Lung (tissue), 12 donors: ENCODE measurements around the gene STAT5A. TPM values are rescaled to one million over a fixed set of nuclear protein-coding genes. Genes with fewer than 3 reads are reported as not detected.

ENCODE experiments used
- ATAC-seq: fragments of 200-7000 bp; cut with Tn5 transposase; one replicate; pipeline ENCODE4 v1.9.1; 2020; ENCODE audit warnings: moderate number of reproducible peaks; ENCODE audit not compliant: insufficient read depth, low FRiP score
- DNase-seq, 3 donors: peaks; one replicate each; pipeline ENCODE4 v3.0.0-alpha.2; 2013 to 2017
- H3K27ac ChIP-seq, 2 donors: one replicate each; pipeline ENCODE4 v1.5.1; 2013; ENCODE audit warnings: mild to moderate bottlenecking in 2 of 2, moderate library complexity in 2 of 2, control low read depth in 1 of 2, inconsistent platforms in 1 of 2, low read depth in 1 of 2, low read length in 1 of 2
- H3K27me3 ChIP-seq, 3 donors: one replicate each; pipeline ENCODE4 v1.5.1; 2013; ENCODE audit warnings: low read length in 2 of 3; ENCODE audit not compliant: control insufficient read depth in 3 of 3, insufficient read depth in 3 of 3
- H3K36me3 ChIP-seq, 4 donors: one replicate each; pipeline ENCODE4 v1.5.1; 2013; ENCODE audit warnings: low read length in 4 of 4, mild to moderate bottlenecking in 1 of 4, moderate library complexity in 1 of 4; ENCODE audit not compliant: control insufficient read depth in 4 of 4, insufficient read depth in 4 of 4
- H3K4me1 ChIP-seq, 5 donors: one replicate each; pipeline ENCODE4 v1.5.1; 2013; ENCODE audit warnings: low read length in 5 of 5, mild to moderate bottlenecking in 2 of 5, moderate library complexity in 1 of 5; ENCODE audit not compliant: control insufficient read depth in 5 of 5, insufficient read depth in 5 of 5
- H3K4me3 ChIP-seq: one replicate; pipeline ENCODE4 v1.5.1; 2013; ENCODE audit warnings: mild to moderate bottlenecking, control low read depth, moderate library complexity
- H3K9ac ChIP-seq, 2 donors: one replicate each; pipeline ENCODE4 v1.5.1; 2013; ENCODE audit warnings: low read length in 2 of 2, control low read depth in 1 of 2; ENCODE audit not compliant: insufficient read depth in 1 of 2
- H3K9me3 ChIP-seq, 4 donors: one replicate each; pipeline ENCODE4 v1.5.1; 2013; ENCODE audit warnings: low read length in 3 of 4, mild to moderate bottlenecking in 1 of 4, moderate library complexity in 1 of 4; ENCODE audit not compliant: control insufficient read depth in 4 of 4, insufficient read depth in 3 of 4
- CTCF ChIP-seq: IDR thresholded peaks from 2 replicates; pipeline ENCODE4 v1.5.1; 2012; ENCODE audit warnings: mild to moderate bottlenecking; ENCODE audit errors: control extremely low read depth, extremely low read depth
- WGBS, 2 donors: extraction: QIAGEN DNeasy Blood & Tissue Kit; methylation state at CpG; one replicate each; pipeline ENCODE4 v1.1.7; 2013; 5-methylcytosine and 5-hydroxymethylcytosine counted together
- polyA plus RNA-seq, 2 donors: library from polyadenylated mRNA; stranded (reverse); fragments of 200-250 nt; gene quantifications; one replicate each; pipeline ENCODE4 v1.2.1, GENCODE V29; 2013
- total RNA-seq, 2 donors: library from RNA; depleted of rRNA in 1 of 2; stranded (reverse); fragments of >200 nt in 1 of 2; gene quantifications; one replicate each; pipeline ENCODE4 v1.2.1, GENCODE V29; 2014 to 2021
- donor health status: control.
- donor health status: control.
- donor health status: Bipolar disorder and iron deficiency.
- donor health status: healthy.
- donor health status: DM: yes; HTN: yes; CAD: no.

Gene STAT5A
- total and polyA plus RNA-seq, 4 donors, result 16.4 to 52.0 (median 31.8) TPM

GRCh38 chr17:42249681-42250446, 38.4 kb upstream of the STAT5A start:
- ATAC-seq, result no peak
- Histone ChIP-seq H3K4me3 (no peak overlapping the region), H3K4me1 (peaks cover 0 to 28% (median 12%) of the 10 kb centered on the region in 5 donors), H3K27me3 (no peaks in the 10 kb centered on the region), H3K9me3 (no peaks in the 10 kb centered on the region), H3K27ac (peak overlapping the region; percentile 73 to 98), H3K36me3 (peaks cover 0 to 1% (median 0%) of the 10 kb centered on the region in 4 donors), H3K9ac (no peak overlapping the region)
- TF ChIP-seq CTCF, result no peak
- DNase-seq, result no peak
- 70 to 79% methylated on average over 14 of the region's 14 CpGs for WGBS, 2 donors

- TF ChIP-seq CTCF, result no peak
- ATAC-seq (no peak), DNase-seq (no peak)
- Histone ChIP-seq H3K4me1 (peaks cover 0 to 28% (median 12%) of the 10 kb centered on the region in 5 donors), H3K4me3 (no peak overlapping the region), H3K9ac (no peak overlapping the region), H3K27ac (no peak overlapping the region), H3K9me3 (no peaks in the 10 kb centered on the region), H3K27me3 (no peaks in the 10 kb centered on the region), H3K36me3 (no peaks in the 10 kb centered on the region)
- 20 to 51% methylated on average over 2 of the region's 2 CpGs for WGBS, 2 donors
Measured at GRCh38 chr17:42251115-42251514, 37.2 kb upstream of the STAT5A start.

- Histone ChIP-seq H3K9me3 (no peaks in the 10 kb centered on the region), H3K9ac (no peak overlapping the region), H3K4me3 (no peak overlapping the region), H3K36me3 (no peaks in the 10 kb centered on the region), H3K27ac (no peak overlapping the region), H3K27me3 (no peaks in the 10 kb centered on the region), H3K4me1 (peaks cover 0 to 22% (median 10%) of the 10 kb centered on the region in 5 donors)
- no peak for ATAC-seq
- no peak for TF ChIP-seq CTCF
- 51 to 62% methylated on average over 4 of the region's 4 CpGs for WGBS, 2 donors
- DNase-seq, result no peak
Measured at GRCh38 chr17:42252597-42253550, 35.4 kb upstream of the STAT5A start.
